GM13977 (cell line): ENCODE results near the gene ZNF525.
"Not testable (repeated sequence)": the region's sequence is repeated elsewhere in the genome, so short reads cannot be mapped to it uniquely, and the experiment has no call there.

Source experiments
- DNase-seq: peaks from one replicate; pipeline ENCODE4 v3.0.0; 2012; ENCODE audit warnings: low spot score
- in situ Hi-C: fragments of 300-500 bp; cut with MboI; formaldehyde crosslinking; loops from one replicate; pipeline ENCODE4 v1.12.0; 2022; ENCODE audit warnings: low sequenced_read_pairs, low pct_unique_long_range_greater_than_20kb, mixed read lengths, inconsistent platforms; ENCODE audit not compliant: unreplicated experiment
- TF ChIP-seq, protein P1 (sequence below): IDR thresholded peaks from 2 replicates; pipeline ENCODE4 v1.5.1; 2012; ENCODE audit warnings: mild to moderate bottlenecking, control low read depth; ENCODE audit not compliant: insufficient read depth; ENCODE audit errors: extremely low read depth, missing control alignments

ZNF525 gene

DNA sequence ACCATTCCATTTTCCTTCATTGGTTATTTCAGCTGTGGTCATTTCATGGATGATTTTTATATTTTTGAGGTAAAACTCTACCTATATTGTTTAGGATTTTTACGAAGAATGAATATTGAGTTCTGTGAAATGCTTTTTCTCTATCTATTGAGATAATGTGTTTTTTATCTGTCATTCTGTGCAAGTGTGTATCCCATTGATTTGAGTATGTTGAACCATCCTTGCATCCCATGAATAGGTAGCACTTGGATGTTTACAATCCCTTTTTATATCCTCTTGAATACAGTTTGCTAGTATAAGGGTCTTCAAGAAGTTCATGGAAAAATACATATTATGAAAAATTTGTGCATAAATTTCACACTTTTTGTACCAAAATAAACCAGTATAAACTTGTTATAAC, 9.8 kb upstream of the ZNF525 start:
- TF ChIP-seq, protein P1, sequence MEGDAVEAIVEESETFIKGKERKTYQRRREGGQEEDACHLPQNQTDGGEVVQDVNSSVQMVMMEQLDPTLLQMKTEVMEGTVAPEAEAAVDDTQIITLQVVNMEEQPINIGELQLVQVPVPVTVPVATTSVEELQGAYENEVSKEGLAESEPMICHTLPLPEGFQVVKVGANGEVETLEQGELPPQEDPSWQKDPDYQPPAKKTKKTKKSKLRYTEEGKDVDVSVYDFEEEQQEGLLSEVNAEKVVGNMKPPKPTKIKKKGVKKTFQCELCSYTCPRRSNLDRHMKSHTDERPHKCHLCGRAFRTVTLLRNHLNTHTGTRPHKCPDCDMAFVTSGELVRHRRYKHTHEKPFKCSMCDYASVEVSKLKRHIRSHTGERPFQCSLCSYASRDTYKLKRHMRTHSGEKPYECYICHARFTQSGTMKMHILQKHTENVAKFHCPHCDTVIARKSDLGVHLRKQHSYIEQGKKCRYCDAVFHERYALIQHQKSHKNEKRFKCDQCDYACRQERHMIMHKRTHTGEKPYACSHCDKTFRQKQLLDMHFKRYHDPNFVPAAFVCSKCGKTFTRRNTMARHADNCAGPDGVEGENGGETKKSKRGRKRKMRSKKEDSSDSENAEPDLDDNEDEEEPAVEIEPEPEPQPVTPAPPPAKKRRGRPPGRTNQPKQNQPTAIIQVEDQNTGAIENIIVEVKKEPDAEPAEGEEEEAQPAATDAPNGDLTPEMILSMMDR, result no peak
- in situ Hi-C loops, result no loop called here
- DNase-seq, result no peak

DNA sequence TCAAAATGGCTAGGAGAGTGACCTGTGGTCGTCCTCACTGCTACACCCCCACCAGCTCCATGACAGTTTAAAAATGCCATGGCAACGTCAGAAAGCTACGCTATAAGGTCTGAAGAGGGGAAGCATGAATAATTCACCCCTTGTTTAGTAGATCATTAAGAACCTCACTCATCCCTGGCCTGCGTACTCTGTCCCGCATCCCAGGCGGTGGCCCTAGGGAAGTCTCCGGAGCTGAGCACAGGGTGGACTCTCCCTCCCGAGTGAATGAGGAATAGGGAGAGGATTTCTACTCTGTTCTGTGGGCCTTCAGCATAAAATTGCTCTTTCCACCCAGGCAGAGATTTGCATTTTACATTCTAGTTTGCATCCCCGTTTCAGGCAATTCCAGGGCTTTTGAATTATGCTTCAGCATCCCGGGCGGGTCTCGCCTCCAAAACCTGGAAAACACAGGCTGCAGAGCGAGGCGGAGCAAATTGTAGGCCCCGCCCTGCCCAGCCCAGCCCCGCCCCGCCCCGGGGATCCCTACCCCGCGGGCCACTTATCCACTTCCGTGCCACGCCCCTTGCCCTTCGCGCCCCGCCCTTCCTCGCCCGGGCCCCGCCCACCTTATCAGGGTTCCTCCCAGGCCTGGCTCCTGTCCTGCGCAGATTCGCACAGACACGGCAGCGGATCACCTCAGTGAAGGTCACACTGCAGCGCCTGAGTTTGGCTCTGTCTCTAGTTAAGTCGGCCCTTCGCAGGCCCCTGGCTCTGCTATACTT, 7.5 kb upstream of the ZNF525 start:
- in situ Hi-C loops, result no loop called here
- TF ChIP-seq, protein P1, result no peak
- DNase-seq, result no peak

DNA sequence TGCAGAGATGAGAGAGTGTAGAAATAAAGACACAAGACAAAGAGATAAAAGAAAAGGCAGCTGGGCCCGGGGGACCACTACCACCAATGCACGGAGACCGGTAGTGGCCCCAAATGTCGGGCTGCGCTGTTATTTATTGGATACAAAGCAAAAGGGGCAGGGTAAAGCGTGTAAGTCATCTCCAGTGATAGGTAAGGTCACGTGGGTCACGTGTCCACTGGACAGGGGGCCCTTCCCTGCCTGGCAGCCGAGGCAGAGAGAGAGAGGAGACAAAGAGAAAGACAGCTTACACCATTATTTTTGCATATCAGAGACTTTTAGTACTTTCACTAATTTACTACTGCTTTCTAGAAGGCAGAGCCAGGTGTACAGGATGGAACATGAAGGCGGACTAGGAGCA, 5.4 kb upstream of the ZNF525 start:
- in situ Hi-C loops, DNase-seq: not testable (repeated sequence)

DNA sequence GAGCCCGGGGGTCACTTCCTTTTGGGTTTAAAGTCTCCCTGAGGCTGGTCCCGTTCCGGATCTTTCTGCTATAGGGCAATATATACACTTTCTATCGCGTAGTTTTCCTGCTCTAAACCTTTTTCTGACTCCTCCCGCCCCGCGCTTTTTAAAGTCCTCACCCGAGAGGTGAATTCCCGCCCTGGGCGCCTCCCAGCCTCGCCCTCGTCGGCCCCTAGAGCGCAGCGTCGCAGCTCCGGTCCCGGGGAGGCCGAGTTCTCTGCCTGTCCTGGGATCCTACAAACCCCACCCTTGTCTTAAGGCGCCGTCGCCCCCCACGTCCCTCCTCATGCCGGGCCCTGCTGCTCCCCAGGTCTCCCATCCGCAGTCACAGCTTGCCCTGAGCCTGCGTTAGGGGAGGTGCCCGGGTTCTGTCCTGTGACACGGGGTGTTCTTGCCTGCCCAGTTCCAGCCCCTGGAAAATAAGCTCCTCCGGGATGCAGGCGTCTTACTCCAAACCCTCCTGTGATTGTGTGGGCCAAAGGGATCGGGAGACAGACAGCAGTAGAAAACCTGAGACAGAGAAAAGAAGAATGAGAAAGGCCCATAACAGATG, 491 bp downstream of the ZNF525 start:
- in situ Hi-C loops, result no loop called here
- TF ChIP-seq, protein P1, result no peak
- no peak for DNase-seq

DNA sequence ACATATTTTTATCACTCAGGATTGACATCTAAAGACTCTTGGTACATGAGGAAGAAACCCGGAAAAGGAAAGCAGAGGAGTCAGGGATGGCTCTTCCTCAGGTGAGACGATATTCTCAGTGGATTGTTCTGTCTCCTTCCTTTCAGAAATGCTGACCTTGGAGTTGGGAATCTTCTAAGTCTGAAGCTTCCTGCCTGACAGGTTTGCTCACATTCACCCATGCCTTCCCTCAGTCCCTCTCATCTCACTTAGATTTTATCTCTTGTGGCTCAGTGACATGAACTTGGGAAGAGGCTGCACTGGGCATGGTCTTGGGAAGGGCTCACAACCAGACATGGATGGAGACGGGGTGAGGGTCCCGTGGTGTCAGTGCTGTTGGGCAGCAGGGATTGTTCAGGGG, 6.7 kb downstream of the ZNF525 start:
- DNase-seq, result no peak
- TF ChIP-seq, protein P1, result no peak
- in situ Hi-C loops, result no loop called here

DNA sequence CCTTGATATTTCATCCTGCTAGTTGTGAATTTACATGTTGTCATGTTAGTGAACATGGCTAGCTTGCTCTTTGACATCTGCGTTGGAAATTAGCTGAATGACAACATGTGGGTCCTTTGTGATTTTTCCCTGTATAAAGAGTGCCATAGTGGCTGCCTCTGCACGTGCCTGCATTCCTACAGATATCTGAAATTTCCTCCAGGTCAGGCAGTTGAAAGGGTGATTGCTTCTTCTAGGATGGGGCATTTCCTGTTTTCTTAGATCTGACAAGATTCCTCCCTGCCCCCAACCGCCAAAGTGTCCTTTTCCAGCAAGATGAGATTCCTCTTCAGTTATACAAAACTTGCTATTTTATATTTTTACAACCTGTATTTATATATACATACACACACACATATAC, 8.8 kb downstream of the ZNF525 start:
- DNase-seq, result no peak
- in situ Hi-C loops, result no loop called here
- TF ChIP-seq, protein P1, result no peak

DNA sequence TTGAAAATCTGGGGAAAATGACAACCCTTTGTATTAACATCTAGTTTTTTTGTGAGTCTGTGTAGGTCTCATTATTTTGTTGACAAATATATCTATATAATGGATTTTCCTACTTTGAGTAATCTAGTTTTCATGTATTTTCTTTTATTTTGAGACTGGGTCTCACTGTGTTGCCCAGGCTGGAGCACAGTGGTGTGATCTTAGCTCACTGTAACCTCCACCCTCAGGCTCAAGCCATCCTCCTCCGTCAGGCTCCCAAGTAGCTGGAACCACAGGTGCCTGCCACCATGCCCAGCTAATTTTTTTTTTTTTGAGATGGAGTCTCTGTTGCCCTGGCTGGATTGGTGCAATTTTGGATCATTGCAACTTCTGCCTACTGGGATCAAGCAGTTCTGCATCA, 9.2 kb downstream of the ZNF525 start:
- in situ Hi-C loops, result no loop called here
- DNase-seq, result no peak
- TF ChIP-seq, protein P1, result no peak
